HG03196 (cell line): ENCODE data around the gene UNCX.

Source experiments
- ATAC-seq: cut with Tn5 transposase; IDR thresholded peaks from one replicate; pipeline ENCODE4 v1.9.1; 2021; ENCODE audit not compliant: unreplicated experiment

The UNCX gene

DNA sequence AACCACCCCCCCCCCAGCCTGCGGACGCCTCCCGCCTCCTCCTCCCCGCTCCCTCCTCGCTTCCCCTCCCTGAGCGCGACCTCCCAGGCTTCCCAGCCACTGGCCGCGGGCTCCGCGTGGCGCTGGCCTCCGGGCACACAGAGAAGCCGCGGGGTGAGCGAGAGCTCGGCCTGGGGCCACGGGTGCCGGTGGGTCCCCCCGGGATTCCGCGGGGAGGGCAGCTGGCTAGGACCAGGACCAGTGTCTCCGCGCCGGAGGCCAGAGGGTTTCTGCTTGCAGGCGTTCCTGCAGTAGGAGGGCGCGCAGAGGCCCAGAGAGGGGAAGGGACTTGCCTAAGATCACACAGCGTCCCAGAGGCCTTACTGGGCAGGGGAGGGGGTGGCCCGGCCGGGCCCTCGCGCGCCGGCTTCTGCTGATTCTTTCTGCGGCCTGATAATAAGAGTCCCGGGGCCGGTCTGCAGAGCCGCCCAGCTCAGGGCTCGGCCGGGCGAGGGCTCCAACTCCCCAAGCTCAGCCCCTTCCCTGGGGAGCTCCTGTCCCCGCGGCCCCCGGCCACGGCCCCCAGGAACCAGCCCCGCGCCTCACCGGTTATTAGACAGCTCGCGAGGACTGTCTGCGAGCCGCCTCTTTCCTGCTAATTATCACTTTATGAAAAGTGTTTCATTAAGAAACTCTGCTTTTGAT lies 10.1 kb downstream of the UNCX start:
- ATAC-seq, result no peak

- no peak for ATAC-seq
These were observed 10.8 kb downstream of the UNCX start for GRCh38 chr7:1243290-1243963.

DNA sequence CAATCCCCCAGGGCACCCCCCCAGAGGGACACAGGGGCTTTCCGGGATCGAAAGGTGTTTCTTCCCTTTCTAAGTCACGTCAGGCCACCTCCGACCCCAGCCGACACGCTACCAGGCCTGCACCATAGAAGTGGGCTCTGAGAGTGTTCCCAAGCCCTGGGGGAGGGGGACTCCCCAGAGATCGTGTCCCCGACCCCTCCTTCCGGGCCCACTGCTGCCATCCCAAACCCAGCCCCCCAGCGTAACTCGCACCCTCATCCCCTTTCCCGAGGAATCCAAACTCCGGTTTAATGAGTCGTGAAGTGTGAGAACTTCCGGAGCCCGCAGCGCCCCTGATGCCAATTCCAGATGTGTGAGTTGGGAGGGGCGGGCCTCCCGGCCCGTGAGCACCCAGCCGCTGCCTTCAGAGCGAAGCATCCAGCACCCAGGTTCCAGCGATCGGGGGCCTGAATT lies 11.3 kb downstream of the UNCX start:
- ATAC-seq, result no peak

DNA sequence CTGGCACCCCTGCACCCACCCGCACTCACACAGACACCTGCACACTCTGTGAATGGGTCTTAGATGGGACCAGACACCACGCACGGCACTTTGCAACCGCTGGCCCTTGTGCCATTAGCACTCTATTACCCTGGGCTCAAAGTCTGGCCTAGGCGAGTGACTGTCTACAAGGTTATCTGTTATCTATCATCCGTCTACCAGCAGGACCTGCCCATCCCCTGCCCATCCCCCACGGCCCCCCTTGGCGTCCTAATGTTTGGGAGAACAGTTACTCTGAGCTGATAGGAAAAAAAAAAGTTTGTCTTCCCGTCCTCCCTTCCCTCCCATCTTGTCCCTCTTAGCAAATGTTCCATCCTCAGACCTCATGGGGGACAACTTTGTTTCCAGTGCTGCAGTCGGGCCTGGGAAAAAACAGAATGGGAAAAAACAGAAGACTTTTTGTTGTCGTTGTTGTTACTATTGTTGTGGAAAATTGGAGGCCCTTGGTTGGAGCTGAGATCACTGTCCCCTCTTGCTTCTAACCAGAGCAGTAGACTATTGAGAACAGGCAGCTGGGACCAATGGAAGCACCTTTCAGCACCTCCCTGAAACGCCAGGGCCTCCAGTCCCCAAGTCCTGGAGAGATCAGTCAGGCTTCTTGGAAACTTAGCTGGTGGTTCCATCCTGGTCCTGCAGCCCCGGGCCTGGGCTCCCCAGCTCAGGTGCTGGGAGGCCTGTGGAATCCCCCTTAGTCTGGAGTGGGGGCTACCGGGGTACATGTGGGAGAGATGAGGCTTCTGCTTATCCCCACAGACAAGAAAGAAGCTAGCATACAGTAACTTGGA lies 12.2 kb downstream of the UNCX start:
- no peak for ATAC-seq

- no peak for ATAC-seq
These were observed 12.9 kb downstream of the UNCX start for GRCh38 chr7:1245524-1246050.

DNA sequence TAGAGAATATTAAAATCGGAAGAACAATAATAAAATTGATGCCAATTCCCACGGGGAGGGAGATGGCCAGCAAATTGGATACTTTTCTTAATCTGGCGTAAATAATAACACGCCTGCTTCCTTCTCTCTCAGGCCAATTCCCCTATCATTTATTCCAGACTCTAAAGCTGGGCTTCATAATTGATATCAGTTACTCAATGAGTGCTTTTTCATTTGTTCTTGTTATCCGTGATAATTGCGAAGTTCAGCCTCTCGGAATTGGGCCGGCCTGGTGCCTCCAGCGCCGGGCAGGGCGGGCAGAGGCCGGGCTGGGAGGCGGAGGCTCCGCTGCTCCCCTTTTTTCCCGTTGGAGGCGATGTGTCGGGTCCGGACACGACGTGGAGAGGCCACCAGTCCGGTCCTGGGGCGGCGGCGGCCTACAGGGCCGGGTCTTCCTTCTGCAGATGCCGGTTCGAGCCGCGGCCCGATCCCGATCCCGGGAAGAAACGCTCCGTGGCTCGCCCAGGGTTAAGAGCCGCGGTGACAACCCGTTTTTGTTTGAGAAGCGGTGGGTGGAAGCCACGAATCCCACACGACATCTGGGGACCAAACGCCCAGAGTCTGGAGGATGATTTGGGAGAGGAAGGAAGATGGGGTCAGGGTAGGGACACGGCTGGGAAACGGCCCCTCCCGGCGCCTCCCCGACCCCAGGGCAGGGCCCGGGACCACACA lies 13.6 kb downstream of the UNCX start:
- no peak for ATAC-seq

GRCh38 chr7:1246871-1247526 lies 14.3 kb downstream of the UNCX start:
- no peak for ATAC-seq

- no peak for ATAC-seq
These were observed 14.9 kb downstream of the UNCX start for GRCh38 chr7:1247527-1248041.

- ATAC-seq, result no peak
These were observed 15.7 kb downstream of the UNCX start for GRCh38 chr7:1248143-1248915.

DNA sequence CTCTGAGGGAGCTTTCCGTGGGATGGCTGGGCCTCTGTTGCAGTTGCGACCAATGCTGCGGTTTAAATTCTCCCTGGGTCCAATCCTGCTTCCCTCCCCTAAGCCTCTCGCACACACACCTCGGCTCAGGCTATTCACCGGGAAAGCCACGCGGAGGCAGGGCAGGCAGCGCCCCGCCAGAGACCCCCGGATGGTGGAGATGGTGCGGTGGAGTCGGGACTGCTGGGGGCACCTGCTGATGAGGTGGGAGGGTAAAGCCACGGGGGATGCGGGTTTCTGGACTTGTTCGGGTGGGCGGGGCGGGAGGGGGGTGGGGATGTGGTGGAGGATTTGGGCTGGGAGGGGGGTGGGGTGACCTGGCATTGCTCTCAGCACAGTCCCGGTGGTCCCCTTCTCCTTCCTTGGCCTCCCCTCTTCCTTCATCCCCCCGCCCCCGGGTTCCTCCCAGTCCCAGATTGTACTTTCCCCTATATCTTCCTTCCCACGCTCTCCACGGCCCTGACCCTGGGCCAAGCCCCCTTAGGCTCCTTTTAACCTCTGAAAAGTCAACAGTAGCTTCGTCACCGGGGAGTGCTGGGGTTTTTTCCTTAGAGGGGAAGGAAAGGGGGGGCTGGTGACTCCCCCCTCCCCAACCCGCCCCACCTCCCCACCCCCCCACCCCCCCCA lies 16.4 kb downstream of the UNCX start:
- no peak for ATAC-seq

GRCh38 chr7:1249731-1250130 lies 17.1 kb downstream of the UNCX start:
- no peak for ATAC-seq

GRCh38 chr7:1250901-1251300 lies 18.2 kb downstream of the UNCX start:
- ATAC-seq, result no peak

GRCh38 chr7:1251796-1252539 lies 19.3 kb downstream of the UNCX start:
- ATAC-seq, result no peak

GRCh38 chr7:1252540-1253090 lies 19.9 kb downstream of the UNCX start:
- no peak for ATAC-seq

DNA sequence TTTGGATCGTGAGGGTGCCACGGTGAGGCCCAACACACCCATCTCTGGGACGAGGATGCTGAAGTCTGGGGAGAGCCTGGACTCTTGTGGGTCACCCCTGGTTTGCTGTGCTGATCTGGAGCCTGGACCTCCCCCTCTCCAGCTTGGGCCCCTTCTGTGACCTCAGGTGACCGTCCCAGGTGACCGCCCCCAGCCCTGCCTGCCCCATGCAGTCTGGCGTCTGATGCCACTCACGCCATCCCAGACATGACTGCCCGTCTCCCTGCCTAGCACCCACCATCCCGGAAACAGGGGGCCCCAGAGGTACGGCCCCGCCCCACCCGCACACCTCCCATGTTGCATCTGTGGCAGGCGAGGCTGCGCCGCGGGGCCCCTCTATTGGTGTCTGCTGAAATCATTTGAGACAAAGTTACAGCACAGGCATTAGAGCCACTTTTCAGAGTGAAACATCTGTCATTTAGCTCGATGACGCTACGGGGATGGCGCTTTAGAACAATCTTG lies 21.1 kb downstream of the UNCX start:
- no peak for ATAC-seq

- ATAC-seq, result no peak
These were observed 21.8 kb downstream of the UNCX start for GRCh38 chr7:1254281-1255079.
